HepG2 (cell line): ENCODE results near the gene LMOD3. TPM values are rescaled to one million over a fixed set of nuclear protein-coding genes. Genes with fewer than 3 reads are reported as not detected.
A peak's percentile ranks its signal among the peaks of the same experiment; 100 is the strongest.

ENCODE experiments used
- BHLHE40 ChIP-seq: IDR thresholded peaks from 2 replicates; pipeline ENCODE4 v1.6.1; 2011; ENCODE audit warnings: low read length, improper control_type of control experiment
- CEBPG ChIP-seq: IDR thresholded peaks from 2 replicates; pipeline ENCODE4 v1.6.1; 2016
- FOXA3 ChIP-seq: IDR thresholded peaks from 2 replicates; pipeline ENCODE4 v1.6.1; 2016; ENCODE audit warnings: missing genetic modification reagents, missing compliant biosample characterization
- ISX ChIP-seq: sonication (generic); formaldehyde crosslinking; conservative IDR thresholded peaks from 2 replicates; pipeline ENCODE4 v1.5.0; 2020; ENCODE audit warnings: missing genetic modification reagents
- NFATC3 ChIP-seq: sonication (generic); formaldehyde crosslinking; IDR thresholded peaks from 2 replicates; pipeline ENCODE4 v1.5.1; 2020; ENCODE audit warnings: mild to moderate bottlenecking, missing genetic modification reagents
- PITX1 ChIP-seq: sonication (generic); formaldehyde crosslinking; IDR thresholded peaks from 2 replicates; pipeline ENCODE4 v1.5.1; 2020; ENCODE audit warnings: mild to moderate bottlenecking, missing genetic modification reagents
- POLR2AphosphoS2 ChIP-seq: IDR thresholded peaks from 2 replicates; pipeline ENCODE4 v1.6.1; 2011; ENCODE audit warnings: low read depth, low read length, improper control_type of control experiment
- SMARCC2 ChIP-seq: fragments of 450-650 bp; IDR thresholded peaks from 2 replicates; pipeline ENCODE4 v1.6.1; 2017; ENCODE audit warnings: antibody characterized with exemption, mild to moderate bottlenecking
- TCF7 ChIP-seq: sonication (generic); IDR thresholded peaks from 2 replicates; pipeline ENCODE4 v1.6.1; 2016; ENCODE audit warnings: antibody characterized with exemption, low read depth
- ZNF331 ChIP-seq: sonication (generic); formaldehyde crosslinking; IDR thresholded peaks from 2 replicates; pipeline ENCODE4 v1.4.0; 2020; ENCODE audit warnings: missing genetic modification reagents
- ZNF777 ChIP-seq: sonication (generic); formaldehyde crosslinking; IDR thresholded peaks from 2 replicates; pipeline ENCODE4 v1.4.0; 2020; ENCODE audit warnings: missing genetic modification reagents
- ZSCAN9 ChIP-seq: IDR thresholded peaks from 2 replicates; pipeline ENCODE4 v1.6.1; 2016; ENCODE audit warnings: borderline replicate concordance
- polyA plus RNA-seq, 8 experiments: library from polyadenylated mRNA; depleted of rRNA in 3 of 8; stranded (reverse) in 7 of 8; unstranded in 1 of 8; fragments of >200 nt; fragmentation: Illumina TruSeq in 4 of 8; extraction: Trizol in 4 of 8; gene quantifications; 2 replicates each; pipeline versions ENCODE4 v1.2.1 to v1.2.3, GENCODE V29; 2011 to 2016; ENCODE audit warnings: low read depth in 4 of 8, missing spikeins in 1 of 8, mixed read lengths in 1 of 8; ENCODE audit not compliant: insufficient read depth in 1 of 8
- total RNA-seq, 5 experiments: library from RNA; depleted of rRNA; stranded (reverse); fragments of >200 nt; fragmentation: Illumina TruSeq; extraction: Trizol; gene quantifications; 2 replicates each; pipeline ENCODE4 v1.2.3, GENCODE V29; 2016; ENCODE audit warnings: low read depth in 1 of 5
- TF ChIP-seq, protein P1 (sequence below): IDR thresholded peaks from 2 replicates; pipeline ENCODE4 v1.4.0; 2020; ENCODE audit warnings: mild to moderate bottlenecking, missing genetic modification reagents
- TF ChIP-seq, protein P2 (sequence below): sonication (generic); formaldehyde crosslinking; IDR thresholded peaks from 2 replicates; pipeline ENCODE4 v1.4.0; 2020; ENCODE audit warnings: missing genetic modification reagents
- TF ChIP-seq, protein P3 (sequence below): IDR thresholded peaks from 2 replicates; pipeline ENCODE4 v1.6.1; 2016; ENCODE audit warnings: missing compliant biosample characterization, missing genetic modification reagents, borderline replicate concordance
- TF ChIP-seq, protein P4 (sequence below): sonication (generic); formaldehyde crosslinking; IDR thresholded peaks from 2 replicates; pipeline ENCODE4 v1.4.0; 2020; ENCODE audit warnings: missing genetic modification reagents
- TF ChIP-seq, protein P5 (sequence below): sonication (generic); formaldehyde crosslinking; IDR thresholded peaks from 2 replicates; pipeline ENCODE4 v1.5.0; 2020; ENCODE audit warnings: mild to moderate bottlenecking, missing genetic modification reagents, borderline replicate concordance

The LMOD3 gene
- total and polyA plus RNA-seq, 2 of the 13 experiments (the other 11 are each of a cell fraction or from before 2014, with no cell fraction given), result not detected

DNA sequence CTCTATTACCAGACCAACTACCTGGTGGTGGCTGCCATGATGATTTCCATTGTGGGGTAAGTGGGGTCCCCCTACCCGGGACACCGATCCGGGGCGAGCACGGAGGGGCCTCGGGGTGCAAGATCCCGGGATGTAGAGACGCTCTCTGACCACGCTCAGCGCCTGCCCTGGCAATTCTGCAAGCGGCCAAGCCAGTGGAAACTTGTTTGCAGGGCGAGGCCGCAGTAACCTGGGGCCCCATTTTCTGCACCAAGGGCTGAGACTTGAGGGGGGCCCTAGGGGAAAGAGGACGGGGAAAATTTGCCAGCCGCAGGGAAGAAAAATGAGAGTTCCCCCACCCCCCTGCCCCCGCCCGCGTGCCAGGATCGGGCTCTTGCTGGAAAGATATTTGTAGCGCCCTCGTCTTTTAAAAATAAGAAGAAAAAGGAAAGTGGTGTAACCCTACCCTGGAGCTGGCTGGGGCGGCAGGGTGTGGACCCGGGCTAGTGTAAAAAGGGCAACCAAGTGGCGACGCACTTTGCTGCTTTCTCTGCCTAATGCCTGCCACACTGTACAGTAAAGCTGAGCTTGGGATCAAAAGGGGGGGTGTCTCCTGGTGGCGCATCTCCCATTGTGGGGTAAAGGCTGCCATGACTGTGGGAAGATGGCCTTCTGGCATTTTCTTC, 37.1 kb downstream of the LMOD3 start (continued):
- TF ChIP-seq, protein P1, sequence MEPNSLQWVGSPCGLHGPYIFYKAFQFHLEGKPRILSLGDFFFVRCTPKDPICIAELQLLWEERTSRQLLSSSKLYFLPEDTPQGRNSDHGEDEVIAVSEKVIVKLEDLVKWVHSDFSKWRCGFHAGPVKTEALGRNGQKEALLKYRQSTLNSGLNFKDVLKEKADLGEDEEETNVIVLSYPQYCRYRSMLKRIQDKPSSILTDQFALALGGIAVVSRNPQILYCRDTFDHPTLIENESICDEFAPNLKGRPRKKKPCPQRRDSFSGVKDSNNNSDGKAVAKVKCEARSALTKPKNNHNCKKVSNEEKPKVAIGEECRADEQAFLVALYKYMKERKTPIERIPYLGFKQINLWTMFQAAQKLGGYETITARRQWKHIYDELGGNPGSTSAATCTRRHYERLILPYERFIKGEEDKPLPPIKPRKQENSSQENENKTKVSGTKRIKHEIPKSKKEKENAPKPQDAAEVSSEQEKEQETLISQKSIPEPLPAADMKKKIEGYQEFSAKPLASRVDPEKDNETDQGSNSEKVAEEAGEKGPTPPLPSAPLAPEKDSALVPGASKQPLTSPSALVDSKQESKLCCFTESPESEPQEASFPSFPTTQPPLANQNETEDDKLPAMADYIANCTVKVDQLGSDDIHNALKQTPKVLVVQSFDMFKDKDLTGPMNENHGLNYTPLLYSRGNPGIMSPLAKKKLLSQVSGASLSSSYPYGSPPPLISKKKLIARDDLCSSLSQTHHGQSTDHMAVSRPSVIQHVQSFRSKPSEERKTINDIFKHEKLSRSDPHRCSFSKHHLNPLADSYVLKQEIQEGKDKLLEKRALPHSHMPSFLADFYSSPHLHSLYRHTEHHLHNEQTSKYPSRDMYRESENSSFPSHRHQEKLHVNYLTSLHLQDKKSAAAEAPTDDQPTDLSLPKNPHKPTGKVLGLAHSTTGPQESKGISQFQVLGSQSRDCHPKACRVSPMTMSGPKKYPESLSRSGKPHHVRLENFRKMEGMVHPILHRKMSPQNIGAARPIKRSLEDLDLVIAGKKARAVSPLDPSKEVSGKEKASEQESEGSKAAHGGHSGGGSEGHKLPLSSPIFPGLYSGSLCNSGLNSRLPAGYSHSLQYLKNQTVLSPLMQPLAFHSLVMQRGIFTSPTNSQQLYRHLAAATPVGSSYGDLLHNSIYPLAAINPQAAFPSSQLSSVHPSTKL (CRISPR knock-in tag), result no peak
- TF ChIP-seq ISX (CRISPR knock-in tag) (no peak), FOXA3 (no peak), NFATC3 (CRISPR knock-in tag) (no peak), TCF7 (no peak), ZSCAN9 (CRISPR knock-in tag) (0 out of 2 replicates have a peak, but pooled peaks have one; percentile 27), ZNF777 (CRISPR knock-in tag) (0 out of 2 replicates have a peak, but pooled peaks have one; percentile 36), BHLHE40 (no peak), PITX1 (0 out of 2 replicates have a peak, but pooled peaks have one; percentile 15), ZNF331 (CRISPR knock-in tag) (peak; percentile 1; the same call in 1 of the 2 replicates), POLR2AphosphoS2 (no peak), SMARCC2 (no peak), CEBPG (no peak)
- TF ChIP-seq, protein P2, sequence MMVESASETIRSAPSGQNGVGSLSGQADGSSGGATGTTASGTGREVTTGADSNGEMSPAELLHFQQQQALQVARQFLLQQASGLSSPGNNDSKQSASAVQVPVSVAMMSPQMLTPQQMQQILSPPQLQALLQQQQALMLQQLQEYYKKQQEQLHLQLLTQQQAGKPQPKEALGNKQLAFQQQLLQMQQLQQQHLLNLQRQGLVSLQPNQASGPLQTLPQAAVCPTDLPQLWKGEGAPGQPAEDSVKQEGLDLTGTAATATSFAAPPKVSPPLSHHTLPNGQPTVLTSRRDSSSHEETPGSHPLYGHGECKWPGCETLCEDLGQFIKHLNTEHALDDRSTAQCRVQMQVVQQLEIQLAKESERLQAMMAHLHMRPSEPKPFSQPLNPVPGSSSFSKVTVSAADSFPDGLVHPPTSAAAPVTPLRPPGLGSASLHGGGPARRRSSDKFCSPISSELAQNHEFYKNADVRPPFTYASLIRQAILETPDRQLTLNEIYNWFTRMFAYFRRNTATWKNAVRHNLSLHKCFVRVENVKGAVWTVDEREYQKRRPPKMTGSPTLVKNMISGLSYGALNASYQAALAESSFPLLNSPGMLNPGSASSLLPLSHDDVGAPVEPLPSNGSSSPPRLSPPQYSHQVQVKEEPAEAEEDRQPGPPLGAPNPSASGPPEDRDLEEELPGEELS, result no peak
- TF ChIP-seq, protein P3, sequence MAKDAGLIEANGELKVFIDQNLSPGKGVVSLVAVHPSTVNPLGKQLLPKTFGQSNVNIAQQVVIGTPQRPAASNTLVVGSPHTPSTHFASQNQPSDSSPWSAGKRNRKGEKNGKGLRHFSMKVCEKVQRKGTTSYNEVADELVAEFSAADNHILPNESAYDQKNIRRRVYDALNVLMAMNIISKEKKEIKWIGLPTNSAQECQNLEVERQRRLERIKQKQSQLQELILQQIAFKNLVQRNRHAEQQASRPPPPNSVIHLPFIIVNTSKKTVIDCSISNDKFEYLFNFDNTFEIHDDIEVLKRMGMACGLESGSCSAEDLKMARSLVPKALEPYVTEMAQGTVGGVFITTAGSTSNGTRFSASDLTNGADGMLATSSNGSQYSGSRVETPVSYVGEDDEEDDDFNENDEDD, result no peak
- TF ChIP-seq, protein P4, sequence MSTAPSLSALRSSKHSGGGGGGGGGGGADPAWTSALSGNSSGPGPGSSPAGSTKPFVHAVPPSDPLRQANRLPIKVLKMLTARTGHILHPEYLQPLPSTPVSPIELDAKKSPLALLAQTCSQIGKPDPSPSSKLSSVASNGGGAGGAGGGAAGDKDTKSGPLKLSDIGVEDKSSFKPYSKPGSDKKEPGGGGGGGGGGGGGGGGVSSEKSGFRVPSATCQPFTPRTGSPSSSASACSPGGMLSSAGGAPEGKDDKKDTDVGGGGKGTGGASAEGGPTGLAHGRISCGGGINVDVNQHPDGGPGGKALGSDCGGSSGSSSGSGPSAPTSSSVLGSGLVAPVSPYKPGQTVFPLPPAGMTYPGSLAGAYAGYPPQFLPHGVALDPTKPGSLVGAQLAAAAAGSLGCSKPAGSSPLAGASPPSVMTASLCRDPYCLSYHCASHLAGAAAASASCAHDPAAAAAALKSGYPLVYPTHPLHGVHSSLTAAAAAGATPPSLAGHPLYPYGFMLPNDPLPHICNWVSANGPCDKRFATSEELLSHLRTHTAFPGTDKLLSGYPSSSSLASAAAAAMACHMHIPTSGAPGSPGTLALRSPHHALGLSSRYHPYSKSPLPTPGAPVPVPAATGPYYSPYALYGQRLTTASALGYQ (CRISPR knock-in tag), result no peak
- TF ChIP-seq, protein P5, sequence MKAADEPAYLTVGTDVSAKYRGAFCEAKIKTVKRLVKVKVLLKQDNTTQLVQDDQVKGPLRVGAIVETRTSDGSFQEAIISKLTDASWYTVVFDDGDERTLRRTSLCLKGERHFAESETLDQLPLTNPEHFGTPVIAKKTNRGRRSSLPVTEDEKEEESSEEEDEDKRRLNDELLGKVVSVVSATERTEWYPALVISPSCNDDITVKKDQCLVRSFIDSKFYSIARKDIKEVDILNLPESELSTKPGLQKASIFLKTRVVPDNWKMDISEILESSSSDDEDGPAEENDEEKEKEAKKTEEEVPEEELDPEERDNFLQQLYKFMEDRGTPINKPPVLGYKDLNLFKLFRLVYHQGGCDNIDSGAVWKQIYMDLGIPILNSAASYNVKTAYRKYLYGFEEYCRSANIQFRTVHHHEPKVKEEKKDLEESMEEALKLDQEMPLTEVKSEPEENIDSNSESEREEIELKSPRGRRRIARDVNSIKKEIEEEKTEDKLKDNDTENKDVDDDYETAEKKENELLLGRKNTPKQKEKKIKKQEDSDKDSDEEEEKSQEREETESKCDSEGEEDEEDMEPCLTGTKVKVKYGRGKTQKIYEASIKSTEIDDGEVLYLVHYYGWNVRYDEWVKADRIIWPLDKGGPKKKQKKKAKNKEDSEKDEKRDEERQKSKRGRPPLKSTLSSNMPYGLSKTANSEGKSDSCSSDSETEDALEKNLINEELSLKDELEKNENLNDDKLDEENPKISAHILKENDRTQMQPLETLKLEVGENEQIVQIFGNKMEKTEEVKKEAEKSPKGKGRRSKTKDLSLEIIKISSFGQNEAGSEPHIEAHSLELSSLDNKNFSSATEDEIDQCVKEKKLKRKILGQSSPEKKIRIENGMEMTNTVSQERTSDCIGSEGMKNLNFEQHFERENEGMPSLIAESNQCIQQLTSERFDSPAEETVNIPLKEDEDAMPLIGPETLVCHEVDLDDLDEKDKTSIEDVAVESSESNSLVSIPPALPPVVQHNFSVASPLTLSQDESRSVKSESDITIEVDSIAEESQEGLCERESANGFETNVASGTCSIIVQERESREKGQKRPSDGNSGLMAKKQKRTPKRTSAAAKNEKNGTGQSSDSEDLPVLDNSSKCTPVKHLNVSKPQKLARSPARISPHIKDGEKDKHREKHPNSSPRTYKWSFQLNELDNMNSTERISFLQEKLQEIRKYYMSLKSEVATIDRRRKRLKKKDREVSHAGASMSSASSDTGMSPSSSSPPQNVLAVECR, result peak; percentile 27; the same call in 1 of the 2 replicates
